ENCODE data around the gene RIMS3. TPM values are rescaled to one million over a fixed set of nuclear protein-coding genes. Genes with fewer than 3 reads are reported as not detected.
A peak's percentile ranks its signal among the peaks of the same experiment; 100 is the strongest.

RIMS3 gene
- total RNA-seq, 1 experiment from 2014 or later: 0.11 TPM

- peak; percentile 96 for DNase-seq (ENCODE audit: low read depth)
Measured at GRCh38 chr1:40691538-40692428, 26.3 kb upstream of the RIMS3 start, which contains the start of gene NFYC. Gene NFYC (plus strand): TSS chr1:40691704. CDS start chr1:40738844, 47,140 bp downstream.

- no peak for DNase-seq (ENCODE audit: low read depth)
Measured at GRCh38 chr1:40690771-40691537, 25.5 kb upstream of the RIMS3 start.

DNA sequence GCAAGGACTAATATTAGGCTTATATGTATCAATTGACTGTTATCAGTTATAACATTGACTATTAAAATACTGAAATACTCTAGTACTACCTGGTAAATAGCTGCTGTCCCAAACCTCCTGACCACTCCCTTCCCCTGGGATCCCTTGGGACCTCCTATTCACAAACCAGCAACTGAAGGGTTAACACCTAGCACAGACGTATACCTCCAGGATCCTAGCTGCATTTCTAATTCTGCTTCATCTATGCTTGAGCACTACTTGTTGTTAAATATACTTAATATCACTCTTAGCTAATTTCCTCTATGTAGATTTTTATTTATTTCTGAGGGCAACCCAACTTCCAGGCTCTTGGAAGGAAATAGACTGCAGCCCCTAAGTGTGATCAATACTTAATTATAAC, 24.3 kb upstream of the RIMS3 start:
- DNase-seq (ENCODE audit: low read depth): no peak

DNA sequence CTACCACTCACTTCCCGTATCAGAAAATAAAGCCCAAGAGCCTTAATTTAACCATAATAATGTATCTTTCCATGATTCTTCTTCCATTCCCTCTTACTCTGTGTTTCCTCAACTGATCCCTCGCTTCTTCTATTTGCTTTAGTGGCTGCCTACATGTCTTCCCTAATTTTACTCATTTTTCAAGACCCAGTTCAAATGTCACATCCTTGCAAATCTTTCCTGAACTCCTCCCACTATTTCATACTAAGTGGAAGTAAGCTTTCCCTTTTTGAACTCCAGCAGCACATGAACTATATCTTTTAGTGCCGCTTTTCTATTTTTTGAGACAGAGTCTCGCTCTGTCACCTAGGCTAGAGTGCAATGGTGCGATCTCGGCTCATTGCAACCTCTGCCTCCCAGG, 22.2 kb upstream of the RIMS3 start:
- no peak for DNase-seq (ENCODE audit: low read depth)

DNA sequence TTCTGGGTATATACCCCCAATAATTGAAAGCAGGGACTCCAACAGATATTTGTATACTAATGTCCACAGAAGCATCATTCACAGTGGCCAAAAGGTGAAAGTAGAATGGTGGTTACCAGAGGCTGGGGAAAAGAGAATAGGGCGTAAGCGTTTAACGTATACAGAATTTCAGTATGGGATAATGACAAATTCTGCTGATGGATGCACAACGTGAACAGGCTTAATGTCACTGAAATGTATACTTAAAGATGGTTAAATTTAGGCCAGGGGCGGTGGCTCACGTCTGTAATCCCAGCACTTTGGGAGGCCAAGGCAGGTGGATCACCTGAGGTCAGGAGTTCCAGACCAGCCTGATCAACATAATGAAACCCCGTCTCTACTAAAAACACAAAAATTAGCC, 21.6 kb upstream of the RIMS3 start:
- no peak for DNase-seq (ENCODE audit: low read depth)

DNA sequence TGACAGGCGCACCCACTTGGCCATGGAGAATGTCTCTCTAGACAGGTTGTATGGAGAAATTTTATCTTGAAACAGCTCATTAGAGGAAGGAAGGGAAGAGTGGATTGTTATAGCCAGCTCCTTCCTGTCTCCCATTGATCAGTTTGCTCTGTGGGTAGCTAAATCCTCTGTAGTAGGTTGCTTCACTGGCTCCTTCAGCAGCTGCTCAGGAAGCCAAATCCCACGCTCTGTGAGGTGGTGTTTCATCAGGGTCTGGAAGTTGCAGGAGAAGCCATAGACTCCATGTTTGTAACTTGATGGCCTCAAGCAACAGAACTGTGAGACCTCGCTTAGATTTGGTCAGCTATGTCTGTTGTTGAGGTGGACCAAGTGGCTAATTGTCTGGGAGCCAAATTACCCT, 19.2 kb upstream of the RIMS3 start:
- no peak for DNase-seq (ENCODE audit: low read depth)

DNA sequence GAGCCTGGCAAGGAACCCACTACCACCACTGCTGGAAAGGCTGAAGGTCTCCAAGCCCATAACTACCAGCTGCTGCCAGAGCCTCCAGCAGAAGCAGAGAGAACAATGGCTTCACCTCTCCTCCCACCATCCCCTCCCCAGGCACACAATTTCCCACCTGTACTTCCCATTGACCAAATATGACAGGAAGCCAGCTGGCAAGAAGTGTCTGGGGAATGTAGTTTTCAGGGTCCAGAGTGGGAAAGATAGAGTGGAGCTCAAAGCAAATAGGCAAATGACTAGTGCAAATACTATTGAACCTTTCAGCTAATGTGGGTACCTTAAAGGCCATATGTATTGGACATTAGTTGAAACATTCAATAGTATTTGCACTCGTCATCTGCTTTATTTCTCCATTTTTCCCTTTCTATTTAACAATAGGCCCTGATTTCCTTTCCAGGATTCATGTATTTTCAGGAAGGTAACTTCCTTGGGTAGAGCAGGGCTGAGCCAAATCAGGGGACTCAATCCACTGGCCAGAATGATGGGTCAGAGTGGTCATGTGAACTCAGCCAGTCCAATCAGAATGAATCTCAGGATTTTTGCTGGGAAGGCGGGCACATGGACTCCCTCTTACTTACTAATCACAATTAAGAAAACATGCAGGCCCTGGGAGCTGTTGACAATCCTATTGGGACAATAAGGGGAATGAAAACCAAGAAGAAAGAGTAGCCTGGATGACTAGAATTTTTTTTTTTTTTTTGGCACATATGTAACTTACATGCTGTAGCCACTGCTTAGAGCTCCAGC, 13.9 kb upstream of the RIMS3 start:
- no peak for DNase-seq (ENCODE audit: low read depth)

DNA sequence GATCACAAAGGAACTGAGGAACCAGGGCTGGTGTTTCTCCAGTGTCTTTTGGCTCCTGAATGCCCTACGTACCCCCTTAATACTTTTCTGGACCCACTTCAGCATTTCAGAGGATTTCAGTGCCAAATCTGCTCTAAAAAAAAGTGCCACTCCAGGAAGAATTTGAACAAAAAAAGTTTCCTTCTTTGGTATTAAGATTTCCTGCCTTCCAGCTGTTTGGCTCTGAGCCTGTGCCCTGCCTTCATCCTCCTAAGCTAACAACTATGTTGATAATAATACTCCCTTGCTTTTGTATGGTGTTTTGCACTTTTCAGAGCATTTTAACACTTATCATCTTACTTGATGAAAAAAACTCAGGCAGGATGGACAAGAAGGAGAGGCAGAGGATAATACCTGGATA, 11.0 kb upstream of the RIMS3 start:
- no peak for DNase-seq (ENCODE audit: low read depth)

DNA sequence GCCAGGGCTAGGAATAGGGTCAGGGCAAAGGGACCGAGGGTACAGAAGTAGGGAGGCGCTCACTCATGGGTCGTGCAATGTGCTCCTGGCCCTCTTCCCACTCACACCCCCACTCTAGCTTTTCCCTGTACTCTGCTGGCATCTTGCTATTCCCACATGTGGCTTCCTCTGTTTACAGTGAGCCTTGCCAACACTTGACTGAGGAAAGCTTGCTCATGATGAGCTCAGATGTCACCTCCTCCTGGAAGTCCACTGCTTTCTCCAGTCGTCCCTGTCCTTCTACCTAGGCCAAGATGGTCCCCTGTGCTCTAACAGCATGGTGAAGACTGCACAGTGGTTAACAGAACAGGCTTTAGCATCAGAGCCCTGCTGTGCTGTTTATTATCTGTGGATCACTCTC, 8.0 kb upstream of the RIMS3 start:
- no peak for DNase-seq (ENCODE audit: low read depth)

GRCh38 chr1:40668769-40669525, 3.5 kb upstream of the RIMS3 start:
- DNase-seq (ENCODE audit: low read depth): peak; percentile 46

DNA sequence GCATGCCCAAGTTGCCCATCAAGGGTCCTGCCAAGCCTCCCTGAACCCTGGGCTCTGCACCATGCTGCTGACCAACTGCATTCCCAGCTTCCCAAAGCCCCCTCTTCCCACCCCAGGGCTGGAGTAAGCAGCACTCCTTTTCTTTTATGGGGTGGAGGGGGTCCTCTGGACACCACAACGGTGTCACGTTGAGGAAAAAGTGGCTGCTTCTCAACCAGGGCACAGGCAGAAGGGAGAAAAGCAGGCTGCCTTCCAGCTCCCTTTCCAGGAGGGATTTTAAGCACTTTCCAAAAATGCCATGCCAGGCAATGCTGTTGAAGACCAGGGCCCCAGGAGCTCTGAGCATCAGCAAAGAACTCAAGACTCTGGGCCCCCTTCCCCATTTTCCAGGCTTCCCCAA, 691 bp downstream of the RIMS3 start:
- no peak for DNase-seq (ENCODE audit: low read depth)

DNA sequence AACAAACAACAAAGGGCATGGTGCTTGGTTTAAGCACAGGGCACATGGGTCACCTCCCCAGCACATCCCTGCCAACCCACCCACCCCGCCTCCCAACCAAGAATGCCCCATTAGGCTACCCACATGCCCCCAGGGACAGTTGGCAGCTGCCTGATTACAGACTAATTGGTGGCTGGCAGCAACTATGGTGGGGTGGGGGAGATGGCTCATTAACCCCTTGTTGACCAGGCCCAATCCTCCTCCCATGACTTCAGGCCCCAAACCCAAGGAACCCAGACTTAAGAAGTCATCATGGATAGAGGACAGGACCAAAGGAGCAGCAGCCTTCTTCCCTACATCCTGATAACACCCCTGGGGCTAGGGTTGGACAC, 1.3 kb downstream of the RIMS3 start:
- no peak for DNase-seq (ENCODE audit: low read depth)

DNA sequence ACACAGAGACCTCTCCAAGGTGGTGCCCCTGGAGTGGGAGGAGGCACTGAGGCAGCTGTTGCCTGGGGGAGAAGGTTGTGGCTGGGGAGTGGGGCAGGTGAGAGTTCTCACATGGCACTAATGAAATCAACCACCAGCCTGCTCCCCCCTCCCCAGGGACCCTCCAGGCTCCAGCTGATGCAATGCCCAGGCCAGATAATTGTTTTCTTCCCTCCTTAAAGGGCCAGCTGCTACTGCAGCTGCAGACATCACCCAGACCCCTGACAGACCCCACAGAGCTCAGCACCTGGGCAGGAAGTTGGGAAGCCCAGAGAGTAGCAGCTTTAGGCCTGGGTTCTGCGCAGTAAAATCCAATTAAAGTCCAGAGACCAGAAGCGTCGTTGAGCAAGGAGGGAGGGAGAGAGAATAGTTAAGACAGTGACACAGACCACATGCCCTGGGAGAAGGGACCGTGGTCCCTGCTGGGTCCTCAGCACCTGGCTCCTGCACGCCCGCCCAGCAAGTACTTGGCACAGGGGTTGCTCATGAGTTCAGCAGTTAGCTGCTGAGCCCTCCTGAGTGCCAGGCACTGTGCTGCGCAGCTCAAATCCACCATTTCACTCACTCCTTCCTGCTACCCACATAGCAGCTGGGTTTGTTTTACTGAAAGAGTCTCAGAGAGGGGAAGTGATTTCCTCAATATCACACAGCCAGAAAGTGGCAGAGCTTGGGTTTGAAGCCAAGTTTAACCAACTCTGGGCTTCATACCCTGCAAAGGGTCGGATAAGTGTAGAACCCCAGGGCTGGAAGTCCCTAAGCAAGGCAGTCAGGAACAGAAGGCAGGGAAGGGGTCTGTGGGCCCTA, 1.9 kb downstream of the RIMS3 start:
- DNase-seq (ENCODE audit: low read depth): peak; percentile 17

GRCh38 chr1:40662864-40663263, 2.6 kb downstream of the RIMS3 start:
- DNase-seq (ENCODE audit: low read depth): peak; percentile 57

GRCh38 chr1:40662151-40662550, 3.3 kb downstream of the RIMS3 start:
- no peak for DNase-seq (ENCODE audit: low read depth)

DNA sequence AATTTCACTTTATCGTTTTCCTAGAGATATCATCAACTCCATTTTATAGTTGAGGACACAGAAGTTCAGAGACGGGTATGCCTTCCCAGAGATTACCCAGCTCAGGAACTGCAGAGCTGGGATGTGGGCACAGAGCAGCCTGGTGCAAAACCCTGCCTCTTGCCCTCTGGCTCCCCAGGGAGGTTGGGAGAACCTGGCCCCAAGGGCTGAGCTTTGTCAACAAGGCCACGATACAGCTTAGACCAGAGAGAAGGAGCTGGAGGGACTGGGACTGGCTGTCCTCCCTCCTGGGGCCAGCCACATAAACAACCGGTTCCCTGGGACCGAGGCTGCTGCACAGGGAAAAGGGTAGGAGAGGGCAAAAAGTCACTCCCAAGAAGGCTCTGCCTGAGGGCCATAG, 3.8 kb downstream of the RIMS3 start:
- no peak for DNase-seq (ENCODE audit: low read depth)

- no peak for DNase-seq (ENCODE audit: low read depth)
Measured at GRCh38 chr1:40659649-40659947, 5.9 kb downstream of the RIMS3 start.

DNA sequence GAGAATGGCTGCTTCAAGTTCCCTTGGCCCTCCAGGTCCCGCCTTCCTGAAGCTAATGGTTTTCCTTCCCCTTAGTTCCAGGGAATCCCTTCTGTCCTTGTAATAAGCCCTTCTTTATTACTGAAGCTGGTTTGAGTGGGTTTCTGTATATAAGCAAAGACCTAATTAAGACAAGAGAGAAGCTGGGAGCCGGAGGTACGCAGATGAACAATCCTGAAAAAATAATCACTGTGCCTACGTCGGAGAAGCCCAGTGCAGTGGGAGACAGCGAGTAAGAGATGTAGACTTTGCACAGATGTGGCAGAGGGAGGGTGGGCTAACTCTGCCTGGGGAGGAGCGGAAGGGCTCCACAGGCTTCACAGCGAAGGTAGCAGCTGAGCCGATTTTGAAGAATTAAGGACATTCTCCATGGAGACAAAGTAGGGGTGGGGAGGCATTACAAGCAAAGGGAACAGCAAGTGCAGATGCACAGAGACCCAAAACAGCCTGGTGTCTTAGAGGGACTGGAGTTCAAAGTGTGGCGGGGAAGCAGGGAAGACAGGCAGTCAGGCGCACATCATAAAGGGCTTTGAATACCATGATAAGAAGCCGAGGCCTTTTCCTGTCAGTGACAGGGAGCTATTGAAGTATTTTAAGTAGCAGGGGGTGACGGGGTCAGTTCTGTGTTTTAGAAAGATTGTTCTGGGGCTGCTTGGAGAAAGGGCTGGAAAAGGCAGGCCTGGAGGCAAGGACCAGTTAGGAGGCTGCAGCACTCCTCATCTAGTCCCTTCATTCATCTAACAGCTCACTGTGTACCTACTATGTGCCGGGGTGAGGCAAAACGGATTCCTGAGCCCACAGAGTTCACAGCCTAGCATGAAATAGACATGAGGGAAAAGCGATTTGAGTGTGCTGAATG, 6.5 kb downstream of the RIMS3 start:
- no peak for DNase-seq (ENCODE audit: low read depth)

- no peak for DNase-seq (ENCODE audit: low read depth)
Measured at GRCh38 chr1:40657046-40657445, 8.4 kb downstream of the RIMS3 start.

All from LHCN-M2 (cell line).